ENCODE results near the gene SOX13.

SOX13 gene

GRCh38 chr1:204108312-204109141 is 35.6 kb downstream of the SOX13 start:
- peak; percentile 90 for DNase-seq

GRCh38 chr1:204110894-204111633 is 38.1 kb downstream of the SOX13 start:
- DNase-seq: no peak

GRCh38 chr1:204112876-204113730 is 40.2 kb downstream of the SOX13 start:
- no peak for DNase-seq

GRCh38 chr1:204113896-204114295 is 41.0 kb downstream of the SOX13 start:
- DNase-seq: no peak

GRCh38 chr1:204114606-204115005 is 41.7 kb downstream of the SOX13 start:
- DNase-seq: no peak

- no peak for DNase-seq
Measured at GRCh38 chr1:204115116-204115515, 42.2 kb downstream of the SOX13 start.

GRCh38 chr1:204116539-204116938 is 43.6 kb downstream of the SOX13 start:
- no peak for DNase-seq

GRCh38 chr1:204121840-204122555 is 49.1 kb downstream of the SOX13 start:
- no peak for DNase-seq

GRCh38 chr1:204123376-204123775 is 50.5 kb downstream of the SOX13 start:
- no peak for DNase-seq

GRCh38 chr1:204124639-204125038 is 51.7 kb downstream of the SOX13 start:
- DNase-seq: no peak

- no peak for DNase-seq
Measured at GRCh38 chr1:204125759-204126351, 52.9 kb downstream of the SOX13 start.

- DNase-seq: no peak
Measured at GRCh38 chr1:204126386-204126785, 53.5 kb downstream of the SOX13 start.

- no peak for DNase-seq
Measured at GRCh38 chr1:204126956-204127355, 54.0 kb downstream of the SOX13 start.

- peak; percentile 74 for DNase-seq
Measured at GRCh38 chr1:204127597-204128242, 54.8 kb downstream of the SOX13 start.

- no peak for DNase-seq
Measured at GRCh38 chr1:204128464-204128963, 55.6 kb downstream of the SOX13 start.

- peak; percentile 72 for DNase-seq
Measured at GRCh38 chr1:204128964-204129896, 56.3 kb downstream of the SOX13 start.

GRCh38 chr1:204130178-204130577 is 57.3 kb downstream of the SOX13 start:
- peak; percentile 47 for DNase-seq

- DNase-seq: no peak
Measured at GRCh38 chr1:204130981-204131892, 58.3 kb downstream of the SOX13 start.

- DNase-seq: no peak
Measured at GRCh38 chr1:204131978-204132377, 59.1 kb downstream of the SOX13 start.

Data from NCI-H1092 (cell line).